Measurements from ENCODE around the gene GATAD2B.
A peak's percentile ranks its signal among the peaks of the same experiment; 100 is the strongest.

The GATAD2B gene

DNA sequence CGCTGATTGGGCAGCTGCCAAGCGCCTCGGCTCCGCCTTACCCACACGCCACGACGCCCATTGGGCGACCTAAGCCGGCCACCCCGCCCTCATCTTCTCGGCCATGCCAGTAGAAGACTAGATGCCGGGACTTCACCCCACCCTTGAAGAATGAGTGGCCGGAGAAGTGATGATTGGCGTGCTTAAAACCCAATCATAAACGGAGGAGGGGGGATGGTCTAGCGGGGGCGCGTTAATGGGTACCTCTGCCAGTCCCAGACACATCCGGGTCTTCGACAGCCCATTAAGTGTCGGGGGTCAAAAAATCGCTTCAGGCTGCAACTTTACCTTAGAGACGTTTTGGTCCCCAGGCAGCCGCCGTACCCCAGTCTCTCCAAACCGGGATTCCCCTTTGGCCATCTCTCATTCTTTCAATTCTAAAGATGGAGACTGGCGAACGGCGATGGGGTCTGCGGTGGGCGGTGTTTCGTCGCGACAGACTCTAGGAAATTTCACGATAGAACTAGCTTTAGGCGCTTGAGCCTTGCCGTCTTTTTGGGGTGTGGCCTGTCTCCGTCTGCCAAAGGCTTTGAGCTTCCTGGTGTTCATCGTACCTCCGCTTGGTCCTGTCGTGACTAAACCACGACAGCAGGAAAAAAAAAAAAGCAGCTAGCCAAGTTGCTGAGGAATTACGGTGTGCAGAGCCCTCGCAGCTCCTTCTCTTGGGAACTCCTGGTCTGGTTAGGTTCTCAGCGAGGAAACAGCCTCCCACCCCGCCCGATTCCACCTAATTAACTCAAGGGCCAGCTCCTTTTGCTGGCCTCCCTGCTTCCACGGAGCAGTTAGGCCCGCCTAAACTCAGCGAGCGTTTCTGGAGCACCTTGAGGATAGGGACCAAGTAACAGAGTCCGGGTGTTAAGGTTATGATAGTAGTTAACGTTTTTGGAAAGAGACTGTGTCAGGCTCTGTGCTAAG, at the start of gene GATAD2B:
GATAD2B (minus strand) TSS at position 1 of the 954 bp plus-strand sequence. CDS start 94,625 bp downstream, outside the sequence.
- DNase-seq (ENCODE audit: low read depth) = peak; percentile 90

GRCh38 chr1:153970346-153970745, 47.6 kb upstream of the GATAD2B start:
- DNase-seq (ENCODE audit: low read depth) = no peak

DNA sequence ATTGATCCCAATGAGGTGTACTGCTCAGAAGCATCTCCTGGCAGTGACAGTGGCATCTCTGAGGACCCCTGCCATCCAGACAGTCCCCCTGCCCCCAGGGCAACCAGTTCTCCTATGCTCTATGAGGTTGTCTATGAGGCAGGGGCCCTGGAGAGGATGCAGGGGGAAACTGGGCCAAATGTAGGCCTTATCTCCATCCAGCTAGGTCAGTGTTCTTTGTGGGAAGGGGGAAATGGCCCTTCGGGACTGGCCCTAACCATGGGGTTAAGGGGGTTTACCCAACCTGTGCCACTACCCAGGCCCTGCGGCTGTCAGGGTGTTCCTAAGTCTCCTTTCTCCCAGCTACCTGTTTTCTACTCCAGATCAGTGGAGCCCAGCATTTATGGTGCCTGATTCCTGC, 46.2 kb upstream of the GATAD2B start:
- DNase-seq (ENCODE audit: low read depth) = no peak

GRCh38 chr1:153968408-153968807, 45.6 kb upstream of the GATAD2B start:
- no peak for DNase-seq (ENCODE audit: low read depth)

DNA sequence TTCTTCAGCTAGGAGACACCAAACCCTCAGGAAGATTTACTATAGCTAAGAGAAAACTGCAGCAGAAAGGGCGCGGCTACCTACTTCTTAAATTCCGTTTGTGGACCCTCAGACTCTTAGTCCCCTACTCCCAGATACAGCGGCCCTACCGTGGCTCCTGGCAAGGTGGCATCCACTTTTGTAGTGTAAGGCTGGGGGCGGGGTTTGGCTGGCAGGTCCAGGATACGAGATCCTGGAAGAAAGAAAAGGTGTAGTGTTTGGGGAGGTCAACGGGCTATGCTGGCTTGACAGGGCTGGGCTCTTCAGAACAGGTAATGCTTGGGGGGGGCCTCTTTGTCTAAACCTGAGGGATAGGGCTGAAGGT, 45.2 kb upstream of the GATAD2B start:
- DNase-seq (ENCODE audit: low read depth) = no peak

GRCh38 chr1:153967107-153967999, 44.6 kb upstream of the GATAD2B start, which contains the start of gene CREB3L4:
Gene CREB3L4 (plus strand): TSS chr1:153967902. CDS start chr1:153968526, 624 bp downstream.
- peak; percentile 42 for DNase-seq (ENCODE audit: low read depth)

GRCh38 chr1:153963850-153964331, 41.1 kb upstream of the GATAD2B start:
- no peak for DNase-seq (ENCODE audit: low read depth)

DNA sequence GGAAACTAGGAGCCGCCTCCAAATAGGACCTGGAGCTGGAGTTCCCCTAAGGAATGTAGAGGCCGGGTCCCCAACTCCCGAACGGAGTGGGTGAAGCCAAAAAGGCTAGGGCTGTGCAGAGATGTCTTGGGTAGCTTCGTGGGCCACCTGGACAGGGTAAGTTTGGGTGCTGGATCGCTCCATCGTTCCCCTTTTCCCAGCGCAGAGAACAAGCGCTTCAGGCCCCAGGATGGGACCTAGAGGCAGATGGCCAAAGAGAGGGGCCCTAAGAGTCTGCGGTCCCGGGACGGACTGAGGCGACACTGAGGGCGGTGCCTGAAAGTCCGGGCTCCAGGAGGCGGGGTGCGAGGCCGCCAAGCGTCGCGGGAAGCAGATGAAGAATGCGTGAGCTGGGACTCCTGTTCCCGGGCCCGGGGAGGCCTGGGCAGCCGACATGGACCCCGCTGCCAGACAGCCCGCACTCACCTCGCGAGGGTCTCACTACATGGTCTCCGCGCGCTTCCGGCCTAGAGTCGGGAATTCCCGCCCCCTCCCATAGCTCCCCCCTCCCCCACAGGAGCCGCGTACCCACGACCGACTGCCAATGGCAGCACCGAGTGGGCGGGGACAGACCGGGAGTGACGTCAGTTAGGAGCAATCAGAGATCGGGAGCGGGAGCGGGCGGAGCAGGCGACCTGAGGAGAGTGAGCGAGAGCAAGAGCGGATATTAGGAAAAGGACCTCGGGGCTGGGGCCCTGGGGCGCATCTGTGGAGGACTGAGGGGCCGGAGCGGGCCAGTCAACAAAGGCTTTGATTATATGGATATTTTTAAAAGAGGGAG, 40.5 kb upstream of the GATAD2B start, which contains the start of gene SLC39A1:
SLC39A1 (minus strand) TSS at position 508 of the 820 bp plus-strand sequence. CDS start 822 bp downstream, outside the sequence.
- DNase-seq (ENCODE audit: low read depth) = peak; percentile 81

DNA sequence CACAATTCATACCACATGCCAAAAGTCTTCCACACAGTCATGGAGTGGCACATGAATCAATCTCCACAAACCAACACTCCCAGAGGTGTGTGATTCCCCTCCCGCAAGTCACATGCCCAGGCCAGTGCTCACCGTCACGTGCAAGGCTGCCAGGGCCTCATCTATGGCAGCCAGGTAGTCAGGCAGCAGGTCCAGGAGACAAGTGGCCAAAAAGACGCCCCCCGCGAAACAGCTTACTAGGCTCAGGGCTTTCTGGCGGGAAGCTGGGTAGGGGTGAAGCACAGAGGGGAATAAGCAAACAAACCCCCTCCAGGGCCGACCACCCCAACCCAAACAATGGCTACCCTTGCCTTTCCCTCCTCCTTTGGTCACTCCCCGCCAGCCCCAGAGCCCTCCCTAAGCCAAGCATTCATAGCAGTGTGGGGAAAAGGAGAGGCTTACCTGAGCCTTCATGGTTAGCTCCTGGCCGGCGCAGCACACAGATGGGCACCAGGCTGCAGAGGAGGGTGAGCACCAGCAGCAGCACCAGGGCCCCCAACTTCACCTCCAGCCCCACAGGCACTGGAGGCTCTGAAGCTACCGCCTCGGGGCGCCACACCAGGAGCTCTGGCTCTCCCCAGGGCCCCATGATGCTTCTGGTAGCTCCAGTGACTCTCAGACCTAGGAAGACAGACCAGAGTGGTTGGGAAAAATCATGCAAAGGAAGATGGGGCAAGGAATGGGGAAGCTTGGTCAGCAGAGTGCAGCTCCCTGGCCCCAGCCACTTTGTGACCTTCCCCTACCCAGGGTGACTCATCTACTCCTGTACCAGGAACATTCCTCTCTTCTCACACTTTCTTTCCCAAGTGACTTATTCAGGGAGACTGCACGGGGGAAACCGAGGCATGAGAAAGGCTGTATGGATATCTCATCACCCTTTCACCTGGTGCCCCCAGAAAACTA, 39.6 kb upstream of the GATAD2B start:
- DNase-seq (ENCODE audit: low read depth) = no peak

DNA sequence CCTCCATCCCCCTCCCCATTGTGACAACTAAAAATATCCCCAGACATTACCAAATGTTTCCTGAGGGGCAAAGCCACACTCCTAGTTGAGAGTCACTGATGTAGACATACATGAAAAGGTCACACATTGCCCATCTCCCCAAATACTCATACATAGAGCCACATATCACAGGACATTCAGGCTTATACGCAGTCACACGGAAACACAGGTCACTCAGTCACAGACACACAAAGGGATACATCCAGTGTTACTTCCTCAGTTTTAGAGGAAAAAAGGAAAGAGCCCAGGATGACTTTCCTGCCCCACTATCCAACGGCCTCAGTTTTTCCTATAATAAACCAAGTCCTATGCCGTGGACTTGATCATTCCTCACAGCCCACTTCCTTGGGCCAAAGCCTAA, 38.6 kb upstream of the GATAD2B start:
- DNase-seq (ENCODE audit: low read depth) = no peak

GRCh38 chr1:153960206-153960605, 37.4 kb upstream of the GATAD2B start:
- no peak for DNase-seq (ENCODE audit: low read depth)

GRCh38 chr1:153959454-153959853, 36.7 kb upstream of the GATAD2B start:
- DNase-seq (ENCODE audit: low read depth) = no peak

- DNase-seq (ENCODE audit: low read depth) = no peak
These were observed 36.1 kb upstream of the GATAD2B start for GRCh38 chr1:153958961-153959260.

GRCh38 chr1:153958111-153958960, 35.6 kb upstream of the GATAD2B start, which contains the start of gene CRTC2:
Gene CRTC2 (minus strand): TSS chr1:153958612. CDS start chr1:153958497, 115 bp downstream.
- peak; percentile 81 for DNase-seq (ENCODE audit: low read depth)

GRCh38 chr1:153957744-153958110, 35.0 kb upstream of the GATAD2B start:
- DNase-seq (ENCODE audit: low read depth) = no peak

DNA sequence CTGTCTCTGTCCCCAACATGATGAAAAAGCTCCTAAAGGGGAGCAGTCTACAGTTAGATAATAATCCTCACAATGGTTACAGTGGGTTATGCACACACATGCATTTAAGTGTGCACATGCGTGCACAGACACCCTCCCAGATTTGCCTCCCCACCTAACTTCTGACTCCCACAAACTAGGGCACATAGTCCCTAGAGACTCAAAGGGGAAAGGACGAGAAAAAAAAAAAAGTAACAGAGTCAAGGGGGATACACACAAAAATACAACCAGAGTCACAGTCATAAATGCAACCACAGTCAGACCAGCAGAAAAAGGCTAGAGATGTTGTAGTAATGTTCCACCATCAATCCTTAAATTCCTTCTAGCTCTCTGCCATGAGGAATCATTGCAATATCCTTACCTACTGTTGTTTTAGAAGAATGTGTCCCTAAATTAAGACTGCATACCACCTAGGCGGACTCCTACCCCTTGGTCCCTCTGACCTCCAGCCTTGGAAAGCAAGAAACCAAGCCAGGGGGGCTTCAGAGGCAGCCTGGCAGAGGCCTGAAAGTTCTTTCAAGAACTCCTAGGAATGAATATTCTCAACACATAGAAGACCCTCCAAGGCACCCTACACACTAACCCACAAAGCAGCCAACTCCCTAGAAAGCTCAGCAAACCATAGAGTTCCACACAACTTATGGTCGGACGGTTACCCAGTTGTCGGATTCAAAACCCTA, 34.4 kb upstream of the GATAD2B start:
- no peak for DNase-seq (ENCODE audit: low read depth)

- DNase-seq (ENCODE audit: low read depth) = no peak
These were observed 32.1 kb upstream of the GATAD2B start for GRCh38 chr1:153954826-153955225.

- DNase-seq (ENCODE audit: low read depth) = no peak
These were observed 31.1 kb upstream of the GATAD2B start for GRCh38 chr1:153953859-153954365.

DNA sequence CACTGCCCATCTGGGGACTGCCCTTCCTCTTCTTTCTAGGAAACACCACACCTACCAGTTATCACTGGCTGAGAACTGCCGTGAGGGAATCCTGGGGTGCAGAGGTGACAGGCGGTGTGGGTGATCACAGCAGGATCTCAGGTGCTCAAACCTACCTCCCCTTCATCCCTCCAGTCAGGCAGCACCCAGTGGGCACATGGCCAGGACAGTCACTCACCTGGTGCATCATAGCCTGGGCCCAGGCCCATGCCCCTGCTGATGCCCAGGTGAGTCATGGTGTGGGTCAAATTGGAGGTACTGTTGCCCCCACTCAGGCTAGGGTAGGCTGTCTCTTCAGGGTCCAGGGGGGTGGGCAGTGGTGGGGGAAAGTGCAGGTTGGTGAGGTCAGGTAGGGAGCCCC, 29.0 kb upstream of the GATAD2B start:
- no peak for DNase-seq (ENCODE audit: low read depth)
